Eye (tissue), 1 donor: ENCODE data around the gene FAM228A.
"Not testable (repeated sequence)": the region's sequence is repeated elsewhere in the genome, so short reads cannot be mapped to it uniquely, and the experiment has no call there.

Source experiments
- DNase-seq: peaks from one replicate; pipeline ENCODE4 v3.0.0-alpha.2; 2015

The FAM228A gene

DNA sequence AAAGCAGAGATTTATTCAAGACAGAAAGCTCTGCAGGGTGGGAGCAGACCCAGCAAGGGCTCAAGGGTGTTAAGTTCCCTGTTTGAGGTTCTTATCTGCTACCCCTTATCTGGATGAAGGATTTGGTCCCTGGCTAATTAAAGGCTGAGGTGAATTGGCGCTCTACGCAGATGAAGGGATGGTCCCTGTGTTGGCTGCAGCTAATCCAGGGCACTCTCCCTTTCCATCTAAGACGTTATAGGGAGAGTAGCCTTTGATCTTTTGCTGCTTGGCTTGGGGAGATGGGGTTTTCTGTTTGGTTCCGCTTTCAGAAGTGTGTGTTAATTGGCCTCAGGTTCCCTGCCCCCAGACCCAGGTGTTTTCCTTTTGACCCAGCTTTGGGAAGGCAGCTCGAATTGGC lies 17.0 kb downstream of the FAM228A start:
- DNase-seq: no peak

DNA sequence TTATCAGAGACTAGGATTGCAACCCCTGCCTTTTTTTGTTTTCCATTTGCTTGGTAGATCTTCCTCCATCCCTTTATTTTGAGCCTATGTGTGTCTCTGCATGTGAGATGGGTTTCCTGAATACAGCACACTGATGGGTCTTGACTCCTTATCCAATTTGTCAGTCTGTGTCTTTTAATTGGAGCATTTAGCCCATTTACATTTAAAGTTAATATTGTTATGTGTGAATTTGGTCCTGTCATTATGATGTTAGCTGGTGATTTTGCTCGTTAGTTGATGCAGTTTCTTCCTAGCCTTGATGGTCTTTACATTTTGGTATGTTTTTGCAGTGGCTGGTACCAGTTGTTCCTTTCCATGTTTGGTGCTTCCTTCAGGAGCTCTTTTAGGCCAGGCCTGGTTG lies 22.4 kb downstream of the FAM228A start:
- not testable (repeated sequence) for DNase-seq

DNA sequence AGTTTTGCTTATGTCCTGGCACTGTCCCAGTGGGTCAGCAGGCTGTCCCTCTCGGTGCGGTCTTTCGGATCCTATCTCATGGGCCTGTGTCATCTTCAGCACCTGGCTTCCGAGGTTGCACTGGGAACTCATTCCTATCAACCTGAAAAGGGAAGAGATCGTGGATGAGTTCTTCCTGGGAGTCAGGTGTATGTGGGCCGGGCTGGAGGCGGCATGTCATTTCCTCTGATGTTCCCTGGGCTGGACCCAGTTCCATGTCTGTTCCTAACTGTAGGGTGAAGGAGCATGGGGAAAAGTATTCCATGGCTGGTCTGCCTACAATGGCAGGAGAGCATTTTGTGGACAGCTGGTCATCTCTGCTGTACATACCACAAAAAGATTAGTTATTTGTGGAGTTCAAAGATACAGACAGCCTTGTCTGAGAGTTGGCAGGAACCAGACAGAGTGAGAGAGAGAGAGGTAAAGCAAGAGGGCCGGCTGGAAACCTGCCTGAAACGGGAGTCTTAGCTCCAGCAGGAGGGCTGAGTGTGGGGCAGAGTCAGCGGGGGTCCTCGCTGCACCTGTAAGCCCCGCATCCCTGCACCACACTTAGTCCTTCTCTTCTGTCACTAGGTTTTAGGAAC lies 25.2 kb downstream of the FAM228A start:
- DNase-seq: no peak

DNA sequence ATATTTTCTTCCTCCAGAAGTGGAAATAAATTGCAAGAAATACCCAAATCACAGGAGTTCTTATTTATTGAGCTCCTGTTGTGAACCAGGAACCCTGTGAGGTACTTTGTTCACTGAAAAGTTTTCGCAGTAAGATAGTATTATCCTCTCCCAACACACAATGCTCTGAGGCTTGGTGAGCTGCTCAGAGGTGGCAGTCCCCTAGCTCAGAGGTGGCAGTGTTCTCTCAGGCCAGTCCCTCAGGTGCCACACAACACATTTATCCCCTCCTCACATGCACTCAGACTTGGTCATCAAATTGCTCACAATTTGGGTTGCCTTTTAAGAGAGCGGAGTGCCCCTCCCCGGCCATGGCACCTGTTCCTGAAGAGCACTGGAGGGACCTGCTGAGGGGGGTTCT lies 25.9 kb downstream of the FAM228A start:
- no peak for DNase-seq

DNA sequence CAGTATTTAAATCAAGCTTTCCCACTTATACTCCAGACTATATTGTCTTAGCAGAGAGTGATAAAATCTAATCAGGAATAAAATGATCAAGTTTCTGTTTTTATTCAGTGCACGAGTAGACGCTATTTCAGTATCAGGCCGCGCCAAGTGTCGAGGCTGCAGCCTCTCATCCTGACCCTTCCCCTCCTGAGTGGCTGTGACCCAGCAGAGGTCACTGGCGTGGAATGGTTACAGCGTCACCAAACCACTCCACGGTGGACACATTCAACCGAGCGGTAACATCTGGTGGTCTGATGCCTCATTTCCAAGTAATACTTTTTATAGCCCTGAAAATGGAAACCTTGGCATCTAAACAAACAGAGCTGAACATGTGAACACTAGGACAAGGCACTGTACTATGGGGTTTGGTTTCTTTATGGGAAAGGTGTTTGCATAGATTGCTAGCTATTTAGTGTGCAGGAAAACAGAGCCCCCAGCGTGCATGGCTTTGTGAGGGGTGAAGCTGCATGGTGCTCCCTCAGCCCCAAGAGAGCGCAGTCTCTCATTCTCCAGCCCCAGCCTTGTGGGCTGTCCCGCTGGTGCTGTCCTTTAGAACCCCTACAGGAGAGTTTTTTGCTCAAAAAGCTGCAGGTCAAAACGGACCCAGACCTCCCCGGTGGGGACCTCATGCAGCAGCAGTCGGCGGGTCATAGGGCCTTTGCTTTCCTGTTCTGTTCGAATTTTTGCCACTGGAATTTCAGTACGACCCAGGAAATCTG lies 28.4 kb downstream of the FAM228A start:
- no peak for DNase-seq

DNA sequence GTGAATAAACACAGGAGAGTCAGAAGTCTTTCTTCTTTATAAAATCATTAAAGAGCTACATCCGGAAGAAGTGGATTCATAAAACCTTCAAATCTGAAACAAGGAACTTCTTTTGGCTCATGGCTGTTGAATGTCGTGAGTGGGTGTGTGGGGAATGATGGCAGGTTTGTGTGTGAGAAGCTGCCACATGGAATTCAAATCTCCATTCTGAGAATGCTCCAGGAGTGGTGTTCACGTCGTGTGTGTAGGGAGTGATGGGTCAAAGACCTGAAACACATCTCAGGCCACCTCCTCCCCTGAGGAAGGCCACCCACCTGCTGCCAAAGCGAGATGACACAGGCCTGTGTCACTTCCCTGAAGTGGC lies 28.9 kb downstream of the FAM228A start:
- DNase-seq: no peak

DNA sequence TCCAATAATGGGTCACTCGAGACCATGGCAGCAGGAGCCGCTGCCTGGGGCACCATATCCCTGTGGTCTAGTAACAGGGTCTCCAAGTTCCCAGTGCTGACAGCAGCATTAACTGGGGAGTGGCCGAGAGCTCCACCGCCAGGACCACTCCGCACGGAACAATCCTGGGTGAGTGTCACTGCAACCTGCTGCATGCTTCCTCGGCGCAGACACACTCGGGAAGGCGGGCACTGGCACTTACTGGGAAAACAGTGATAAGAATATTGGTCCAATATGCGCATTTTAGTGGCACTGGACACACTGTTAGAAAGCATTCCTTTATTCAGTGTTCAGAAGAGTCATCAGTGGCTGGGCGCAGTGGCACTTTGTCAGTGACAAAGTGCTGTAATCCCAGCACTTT lies 29.7 kb downstream of the FAM228A start:
- DNase-seq: no peak

DNA sequence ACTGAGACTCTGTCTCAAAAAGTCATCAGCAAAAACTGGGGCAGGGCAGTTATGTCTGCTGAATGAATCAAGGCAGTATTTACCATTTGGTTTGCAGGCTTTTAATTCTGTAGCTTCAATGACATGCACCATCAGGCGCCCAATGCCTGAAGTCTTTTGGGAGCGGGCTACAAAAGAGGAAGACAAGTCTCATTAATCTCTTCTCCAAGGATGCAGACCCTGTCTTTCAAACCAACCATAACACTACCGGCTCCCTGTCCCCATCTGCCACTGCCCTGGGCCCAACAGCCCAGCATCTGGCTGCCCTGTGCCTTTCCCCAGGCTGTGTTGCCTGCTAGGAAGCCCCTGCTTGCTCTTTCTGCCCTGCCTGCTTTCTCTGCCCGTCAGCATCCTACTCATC lies 30.3 kb downstream of the FAM228A start:
- no peak for DNase-seq

DNA sequence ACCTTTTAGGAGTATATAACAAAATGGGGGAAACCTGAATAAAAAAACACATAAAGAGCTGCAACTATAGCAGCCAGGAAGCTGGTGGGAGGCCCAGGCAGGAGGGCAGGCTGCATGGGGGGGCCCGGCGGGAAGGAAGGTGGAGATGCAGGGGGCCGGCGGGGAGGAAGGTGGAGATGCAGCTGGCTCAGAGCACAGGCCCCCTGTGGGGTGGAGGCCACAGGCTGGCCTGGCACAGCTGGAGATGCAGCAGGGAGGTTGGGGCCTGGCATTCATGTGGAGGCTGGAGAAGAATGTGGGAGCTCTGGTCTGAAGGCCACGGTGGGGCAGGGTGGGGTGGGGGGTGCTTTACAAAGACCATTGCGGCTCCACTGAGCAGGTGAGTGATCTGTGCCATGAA lies 31.4 kb downstream of the FAM228A start:
- no peak for DNase-seq

DNA sequence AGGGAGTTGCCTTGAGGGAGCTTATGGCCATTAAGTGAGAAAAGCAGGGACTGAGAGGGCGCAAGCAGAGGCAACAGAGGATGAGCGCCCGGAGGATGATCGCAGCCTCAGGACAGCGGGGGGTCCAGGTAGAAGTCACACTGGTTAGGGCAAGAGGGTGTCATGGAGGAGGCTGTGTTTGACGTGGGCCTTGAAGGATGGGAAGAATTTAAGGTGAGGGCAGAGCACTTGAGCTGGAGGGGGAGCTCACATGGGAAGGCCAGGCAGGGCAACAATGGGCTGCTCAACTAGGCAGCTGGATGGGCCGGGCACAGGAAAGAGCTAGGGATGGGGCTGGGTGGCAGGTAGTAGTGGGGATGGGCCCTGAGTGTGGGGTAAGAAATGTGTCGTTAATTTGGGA lies 31.9 kb downstream of the FAM228A start:
- no peak for DNase-seq

DNA sequence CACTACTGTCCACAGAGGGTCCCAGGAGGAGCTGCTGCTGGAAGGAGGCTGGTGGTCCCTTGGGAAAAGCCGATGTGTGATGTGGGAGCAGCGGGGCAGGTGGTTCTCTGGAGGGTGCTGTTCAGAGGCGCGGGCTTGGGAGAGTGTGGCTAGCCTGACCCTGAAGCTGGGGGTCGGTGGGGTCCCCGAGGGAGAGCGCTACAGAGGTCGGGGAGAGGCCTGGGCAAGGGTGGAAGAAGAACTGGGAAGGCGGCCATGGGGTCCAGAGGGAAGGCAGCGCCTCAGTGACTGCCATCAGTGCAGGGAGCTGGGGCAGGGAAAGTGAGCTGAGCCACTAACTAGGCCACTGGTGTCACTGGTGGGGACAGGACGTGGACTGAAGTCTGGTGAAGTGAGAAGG lies 32.5 kb downstream of the FAM228A start:
- DNase-seq: no peak

DNA sequence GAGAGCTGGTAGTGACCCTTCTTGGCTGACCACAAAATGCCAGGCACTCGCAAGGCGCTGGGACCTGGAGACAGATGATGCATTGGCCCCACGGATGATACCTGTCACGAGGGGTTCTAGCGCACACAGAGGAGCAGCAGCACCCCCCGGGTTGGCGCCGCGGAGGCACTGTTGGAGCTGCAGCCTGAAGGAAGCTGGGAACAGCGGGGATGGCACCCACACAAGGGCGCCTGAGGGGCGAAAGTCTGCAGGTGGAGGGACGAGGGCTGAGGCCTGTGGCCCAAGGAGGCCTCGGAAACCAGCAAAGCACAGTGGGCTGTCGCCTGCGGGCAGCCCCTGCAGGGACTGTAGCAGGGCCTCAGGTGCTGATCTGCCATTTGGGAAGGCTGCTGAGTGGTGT lies 33.6 kb downstream of the FAM228A start:
- no peak for DNase-seq

DNA sequence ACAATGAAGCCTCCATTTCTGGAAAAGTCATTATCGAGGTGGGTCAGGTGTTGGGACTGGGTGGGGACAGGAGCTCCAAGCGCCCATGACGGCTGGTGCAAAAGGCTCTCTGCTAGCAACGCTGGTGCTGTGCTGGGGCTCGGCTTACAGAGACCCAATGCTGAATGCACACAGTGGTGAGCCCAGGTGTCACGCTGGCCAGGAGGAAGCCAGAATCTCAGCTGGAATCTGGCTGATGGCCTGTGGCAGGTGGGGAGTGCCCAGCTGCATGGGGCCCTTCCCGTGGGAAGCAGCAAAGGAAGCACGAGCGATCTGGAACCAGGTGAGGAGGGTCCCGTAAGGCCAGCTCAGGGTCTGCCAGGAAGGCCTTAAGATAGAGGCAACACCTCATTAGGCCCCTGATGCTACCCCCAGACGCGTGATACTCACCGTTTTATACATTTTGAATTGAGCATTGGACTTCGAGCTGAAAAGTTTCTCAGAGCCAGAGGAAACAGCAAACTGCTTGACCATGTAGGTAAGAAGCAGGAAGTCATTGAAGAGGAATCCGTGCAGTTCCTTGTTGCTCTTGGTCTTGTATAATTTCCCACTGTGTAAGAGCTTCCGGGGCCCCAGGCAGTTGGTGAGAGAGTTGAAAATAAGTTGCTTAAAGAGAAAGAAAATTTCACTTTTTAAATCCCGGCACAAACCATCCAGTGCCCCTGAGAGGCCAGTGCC lies 34.7 kb downstream of the FAM228A start:
- DNase-seq: no peak

DNA sequence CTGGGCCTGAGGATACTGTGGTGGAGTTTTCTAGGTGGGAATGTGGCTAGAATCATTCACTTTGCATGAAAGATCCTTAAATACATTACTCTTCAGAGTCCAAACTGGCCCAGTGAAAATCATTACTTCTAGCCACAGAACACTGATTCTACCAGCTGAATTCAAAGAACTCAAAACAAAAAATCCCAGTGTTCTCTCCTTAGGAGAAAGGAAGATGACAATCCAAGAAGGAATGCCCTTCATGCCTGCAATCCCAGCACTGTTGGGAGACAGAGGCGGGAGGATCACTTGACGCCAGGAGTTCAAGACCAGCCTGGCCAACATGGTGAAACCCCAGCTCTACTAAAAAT lies 35.2 kb downstream of the FAM228A start:
- DNase-seq: no peak

DNA sequence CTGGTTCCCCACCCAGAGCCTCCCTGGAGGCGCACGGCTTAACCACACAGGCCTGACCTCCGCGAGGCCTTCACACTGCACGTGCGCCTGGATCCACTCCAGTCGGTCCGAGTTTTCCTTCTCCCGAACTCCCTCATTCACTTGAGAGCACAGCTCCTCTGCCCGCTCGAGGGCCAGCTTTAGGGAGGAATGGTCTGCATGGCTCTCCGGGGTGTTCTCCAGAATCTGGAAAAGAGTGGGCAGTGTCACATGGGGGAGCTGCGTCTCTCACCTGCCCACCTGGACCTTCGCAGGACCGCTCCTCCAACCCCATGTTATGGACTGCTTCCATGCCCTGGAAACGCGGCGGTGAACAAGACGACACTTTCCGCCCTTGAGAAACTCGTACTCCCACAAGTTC lies 35.9 kb downstream of the FAM228A start:
- no peak for DNase-seq

DNA sequence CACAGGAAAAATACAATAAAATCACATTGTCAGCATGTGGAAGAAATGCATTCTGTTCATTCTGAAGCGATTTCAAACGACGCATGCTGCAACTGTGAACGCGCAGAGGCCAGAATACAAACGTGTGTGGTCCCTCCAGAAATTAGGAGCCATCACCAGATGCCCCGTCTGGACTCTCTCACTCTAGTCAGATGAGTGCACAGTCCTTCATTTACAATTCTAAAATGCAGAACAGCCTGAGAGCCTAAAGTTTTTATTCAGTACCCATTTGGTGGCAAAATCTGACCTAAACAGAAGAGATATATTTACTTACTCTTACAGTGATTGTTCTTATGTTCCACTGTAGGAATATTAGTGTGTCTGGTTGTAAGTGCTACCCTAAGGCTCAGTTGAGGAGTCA lies 36.6 kb downstream of the FAM228A start:
- DNase-seq: no peak

DNA sequence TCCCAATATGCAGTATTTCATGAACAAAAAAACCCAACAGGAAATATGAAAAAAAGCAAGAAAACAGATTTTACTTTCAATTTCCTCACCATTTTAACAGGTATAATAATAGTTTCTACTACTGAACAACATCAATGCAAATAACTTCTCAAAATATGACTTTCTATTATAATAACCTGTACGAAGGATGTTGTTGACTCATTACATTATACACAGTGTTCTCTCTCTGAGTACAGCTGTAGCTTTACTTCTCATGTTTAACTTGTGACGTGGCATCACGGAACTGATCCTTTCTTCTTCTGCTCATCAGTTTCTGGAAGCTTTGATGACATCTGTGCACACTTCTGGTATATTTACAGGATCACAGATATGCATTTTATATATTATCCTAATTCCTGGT lies 40.0 kb downstream of the FAM228A start:
- no peak for DNase-seq

DNA sequence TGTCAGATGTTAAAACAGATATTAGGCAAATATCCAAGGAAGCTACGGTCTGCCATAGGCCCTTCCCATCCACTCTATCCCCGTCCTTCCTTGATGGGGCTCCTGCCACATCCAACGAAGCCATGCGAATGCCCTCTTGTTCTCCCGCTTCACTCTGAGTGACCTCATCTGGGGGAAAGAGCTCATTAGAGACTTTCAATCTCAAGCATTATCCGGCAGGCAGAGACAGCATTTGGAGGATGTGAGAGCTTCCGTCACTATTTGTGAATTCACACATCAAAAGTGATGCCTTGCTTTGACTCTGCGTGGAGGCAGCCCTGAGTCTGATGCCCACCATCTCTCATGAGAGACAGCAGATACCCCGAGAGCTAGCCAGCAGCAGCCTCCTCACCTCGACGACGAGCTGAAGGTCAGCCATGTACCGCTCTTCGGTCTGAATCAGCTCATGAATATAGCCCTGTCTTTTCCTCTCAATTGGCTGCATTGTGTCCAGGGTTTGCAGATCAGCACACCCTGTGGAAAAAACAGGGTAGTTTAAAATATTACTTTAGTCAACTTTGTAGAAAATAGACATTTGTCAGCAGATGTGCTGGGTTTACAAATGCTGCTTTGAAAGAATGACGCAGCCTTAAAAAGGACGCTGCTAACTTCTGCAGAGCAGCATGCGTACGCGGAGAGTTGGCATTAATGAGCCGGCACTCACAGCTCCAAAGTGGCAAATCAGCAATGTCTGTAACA lies 45.9 kb downstream of the FAM228A start:
- DNase-seq: peak; percentile 12

DNA sequence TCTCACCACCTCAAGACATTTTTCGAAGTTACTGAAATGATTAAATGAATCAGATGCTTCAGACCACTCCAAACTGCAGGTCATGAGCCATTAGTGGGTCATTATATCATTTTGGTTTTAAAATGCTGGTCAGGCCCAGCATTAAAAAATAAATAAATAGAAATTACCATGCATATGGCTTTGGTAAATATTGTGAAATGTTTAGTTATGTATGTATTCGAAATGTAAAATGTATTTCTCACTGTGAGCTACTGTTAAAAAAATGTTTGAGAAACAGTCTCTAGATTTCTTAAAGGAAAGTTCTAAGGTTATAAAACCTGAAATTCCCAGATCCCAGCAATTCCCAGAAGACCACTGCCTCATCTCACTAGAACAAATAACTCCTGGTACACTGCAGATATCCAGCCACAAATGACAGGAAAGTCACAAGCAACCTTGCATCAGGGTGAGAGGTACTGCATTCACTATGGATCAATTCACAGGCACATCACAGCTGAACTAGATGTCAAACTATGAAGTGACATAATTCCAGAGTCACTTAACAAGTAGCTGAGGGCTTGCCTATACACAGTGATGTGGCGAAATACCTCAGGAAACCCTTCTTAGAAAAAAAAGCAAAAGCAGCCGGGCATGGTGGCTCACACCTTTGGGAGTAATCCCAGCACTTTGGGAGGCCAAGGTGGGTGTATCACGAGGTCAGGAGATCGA lies 46.6 kb downstream of the FAM228A start:
- DNase-seq: no peak

DNA sequence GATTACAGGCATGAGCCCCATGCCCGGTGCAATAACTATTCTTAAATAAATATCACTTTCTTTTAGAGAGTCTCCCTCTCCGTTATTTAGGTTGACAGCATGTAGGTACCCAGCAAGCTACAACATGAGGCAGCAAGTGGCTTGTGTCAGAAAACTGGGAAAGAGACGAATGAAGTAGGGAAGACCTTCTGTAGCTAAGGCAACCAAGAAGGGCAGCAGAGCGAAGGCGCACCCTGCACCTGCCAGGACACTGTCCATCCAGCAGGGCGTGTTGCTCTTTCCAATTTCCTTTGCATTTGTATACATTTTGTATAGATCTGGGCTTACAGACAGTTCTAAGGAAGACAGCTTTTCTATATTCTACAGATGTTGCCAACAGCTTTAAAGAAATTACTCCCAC lies 48.1 kb downstream of the FAM228A start:
- DNase-seq: no peak

DNA sequence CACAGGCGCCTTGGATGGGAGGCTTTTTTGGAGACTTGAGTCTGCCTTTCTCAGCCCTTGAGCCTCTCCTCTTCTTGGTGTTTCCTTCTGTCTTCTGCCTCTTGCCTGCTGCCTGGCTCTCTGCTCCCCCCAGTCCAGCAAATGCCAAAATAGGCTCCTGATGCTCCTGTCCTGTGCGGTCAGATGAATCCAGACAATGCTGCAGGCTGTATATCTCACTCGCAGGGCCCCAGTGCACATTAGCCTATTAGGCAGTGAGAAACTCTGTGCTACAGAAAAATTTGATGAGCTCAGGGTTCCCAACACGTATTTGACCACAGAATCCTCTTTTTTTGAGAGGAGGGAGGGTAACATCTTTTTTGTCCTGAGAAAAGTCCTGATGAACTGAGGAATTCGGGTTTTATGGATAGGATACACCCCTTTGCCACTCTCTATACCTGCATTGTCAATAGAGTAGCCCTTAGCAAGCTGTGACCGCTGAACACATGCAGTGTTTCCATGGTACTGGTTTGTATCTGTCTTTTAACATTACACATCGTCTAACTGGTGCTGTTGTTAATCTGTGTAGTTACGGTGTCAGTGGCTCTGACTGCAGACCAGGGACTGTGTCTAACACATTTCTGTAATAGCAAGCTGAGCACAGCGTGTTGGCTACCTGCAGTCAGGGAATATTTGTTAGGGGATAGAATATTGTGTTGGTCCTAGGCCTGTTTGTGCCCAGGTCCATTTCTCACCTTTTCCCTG lies 50.8 kb downstream of the FAM228A start:
- peak; percentile 73 for DNase-seq

DNA sequence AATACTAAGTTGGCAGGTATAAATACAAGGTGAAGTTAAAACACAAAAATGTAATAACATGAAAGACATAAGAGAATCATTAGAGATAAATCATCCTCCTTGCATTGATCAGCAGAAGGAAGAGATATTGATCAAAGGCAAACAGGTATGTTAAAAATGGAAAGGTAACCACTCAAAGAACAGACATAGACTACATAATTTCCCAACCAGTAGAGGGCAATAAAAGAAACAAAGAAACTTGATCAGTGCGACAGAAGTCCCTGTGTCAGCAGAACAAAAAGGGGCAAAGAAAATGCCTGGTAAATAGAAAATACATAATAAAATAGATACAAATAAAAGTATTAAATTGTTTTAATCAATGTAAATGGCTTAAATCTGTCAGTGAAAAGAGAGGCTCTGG lies 53.6 kb downstream of the FAM228A start:
- no peak for DNase-seq
